ENCODE data around the gene ING5. TPM values are rescaled to one million over a fixed set of nuclear protein-coding genes. Genes with fewer than 3 reads are reported as not detected.
"Not testable (repeated sequence)": the region's sequence is repeated elsewhere in the genome, so short reads cannot be mapped to it uniquely, and the experiment has no call there.

ING5 gene
- total RNA-seq, 2 experiments from 2014 or later, result 37.1 to 45.5 TPM

- DNase-seq, result no peak
- no peak overlapping the region for H3K27ac Mint-ChIP-seq
- peaks cover 2% of the 10 kb centered on the region for H3K9me3 Mint-ChIP-seq
- no peak overlapping the region for H3K4me3 Mint-ChIP-seq
- no peaks in the 10 kb centered on the region for H3K27me3 Mint-ChIP-seq
- peaks cover 42% of the 10 kb centered on the region for H3K36me3 Mint-ChIP-seq
- H3K4me1 Mint-ChIP-seq, result no peaks in the 10 kb centered on the region
These were observed 17.3 kb downstream of the ING5 start for GRCh38 chr2:241719093-241719492.

GRCh38 chr2:241720099-241720498, 18.3 kb downstream of the ING5 start:
- Mint-ChIP-seq H3K27me3 (no peaks in the 10 kb centered on the region), H3K9me3 (peaks cover 2% of the 10 kb centered on the region), H3K4me1 (no peaks in the 10 kb centered on the region), H3K36me3 (peaks cover 39% of the 10 kb centered on the region), H3K27ac (no peak overlapping the region), H3K4me3 (no peak overlapping the region)
- no peak for DNase-seq

GRCh38 chr2:241720560-241720959, 18.7 kb downstream of the ING5 start:
- DNase-seq, result no peak
- Mint-ChIP-seq H3K9me3 (peaks cover 2% of the 10 kb centered on the region), H3K27me3 (no peaks in the 10 kb centered on the region), H3K4me3 (no peak overlapping the region), H3K27ac (no peak overlapping the region), H3K36me3 (peaks cover 41% of the 10 kb centered on the region), H3K4me1 (no peaks in the 10 kb centered on the region)

- H3K4me1 Mint-ChIP-seq, result no peaks in the 10 kb centered on the region
- no peak overlapping the region for H3K4me3 Mint-ChIP-seq
- H3K27ac Mint-ChIP-seq, result peak overlapping the region; percentile 45
- H3K9me3 Mint-ChIP-seq, result peaks cover 2% of the 10 kb centered on the region
- DNase-seq, result no peak
- H3K27me3 Mint-ChIP-seq, result no peaks in the 10 kb centered on the region
- H3K36me3 Mint-ChIP-seq, result peaks cover 36% of the 10 kb centered on the region
These were observed 20.0 kb downstream of the ING5 start for GRCh38 chr2:241721852-241722251.

- H3K4me3 Mint-ChIP-seq, result no peak overlapping the region
- H3K9me3 Mint-ChIP-seq, result peaks cover 2% of the 10 kb centered on the region
- no peak overlapping the region for H3K27ac Mint-ChIP-seq
- no peaks in the 10 kb centered on the region for H3K27me3 Mint-ChIP-seq
- peaks cover 36% of the 10 kb centered on the region for H3K36me3 Mint-ChIP-seq
- H3K4me1 Mint-ChIP-seq, result no peaks in the 10 kb centered on the region
- DNase-seq, result no peak
These were observed 21.1 kb downstream of the ING5 start for GRCh38 chr2:241722896-241723454.

GRCh38 chr2:241724259-241724974, 22.6 kb downstream of the ING5 start:
- peak; percentile 31 for DNase-seq
- peaks cover 2% of the 10 kb centered on the region for H3K9me3 Mint-ChIP-seq
- H3K4me1 Mint-ChIP-seq, result no peaks in the 10 kb centered on the region
- H3K36me3 Mint-ChIP-seq, result peaks cover 36% of the 10 kb centered on the region
- H3K27ac Mint-ChIP-seq, result no peak overlapping the region
- no peak overlapping the region for H3K4me3 Mint-ChIP-seq
- no peaks in the 10 kb centered on the region for H3K27me3 Mint-ChIP-seq

- DNase-seq, result no peak
- Mint-ChIP-seq H3K36me3 (peaks cover 36% of the 10 kb centered on the region), H3K4me1 (peaks cover 7% of the 10 kb centered on the region), H3K27me3 (no peaks in the 10 kb centered on the region), H3K4me3 (no peak overlapping the region), H3K9me3 (peaks cover 2% of the 10 kb centered on the region), H3K27ac (no peak overlapping the region)
These were observed 23.4 kb downstream of the ING5 start for GRCh38 chr2:241724975-241725870.

- H3K4me3 Mint-ChIP-seq, result no peak overlapping the region
- H3K27me3 Mint-ChIP-seq, result no peaks in the 10 kb centered on the region
- H3K36me3 Mint-ChIP-seq, result peaks cover 39% of the 10 kb centered on the region
- peaks cover 2% of the 10 kb centered on the region for H3K9me3 Mint-ChIP-seq
- no peak overlapping the region for H3K27ac Mint-ChIP-seq
- peaks cover 15% of the 10 kb centered on the region for H3K4me1 Mint-ChIP-seq
- DNase-seq, result no peak
These were observed 24.6 kb downstream of the ING5 start for GRCh38 chr2:241726459-241726858.

GRCh38 chr2:241728000-241728399, 26.2 kb downstream of the ING5 start:
- Mint-ChIP-seq H3K27ac (no peak overlapping the region), H3K9me3 (peaks cover 2% of the 10 kb centered on the region), H3K27me3 (no peaks in the 10 kb centered on the region), H3K36me3 (peaks cover 24% of the 10 kb centered on the region), H3K4me3 (no peak overlapping the region), H3K4me1 (peaks cover 22% of the 10 kb centered on the region)
- no peak for DNase-seq

- Mint-ChIP-seq H3K27me3 (no peaks in the 10 kb centered on the region), H3K9me3 (no peaks in the 10 kb centered on the region), H3K4me3 (no peak overlapping the region), H3K27ac (no peak overlapping the region), H3K4me1 (peaks cover 25% of the 10 kb centered on the region), H3K36me3 (peaks cover 17% of the 10 kb centered on the region)
- DNase-seq, result no peak
These were observed 26.8 kb downstream of the ING5 start for GRCh38 chr2:241728627-241729026.

- Mint-ChIP-seq H3K27me3 (no peaks in the 10 kb centered on the region), H3K4me1 (peaks cover 25% of the 10 kb centered on the region), H3K36me3 (peaks cover 9% of the 10 kb centered on the region), H3K4me3 (no peak overlapping the region), H3K27ac (no peak overlapping the region), H3K9me3 (no peaks in the 10 kb centered on the region)
- no peak for DNase-seq
These were observed 28.0 kb downstream of the ING5 start for GRCh38 chr2:241729868-241730267.

GRCh38 chr2:241730671-241731293, 28.9 kb downstream of the ING5 start:
- Mint-ChIP-seq H3K27ac (no peak overlapping the region), H3K4me1 (peaks cover 25% of the 10 kb centered on the region), H3K36me3 (peaks cover 9% of the 10 kb centered on the region), H3K27me3 (no peaks in the 10 kb centered on the region), H3K4me3 (no peak overlapping the region), H3K9me3 (no peaks in the 10 kb centered on the region)
- no peak for DNase-seq

GRCh38 chr2:241732513-241733186, 30.8 kb downstream of the ING5 start:
- not testable (repeated sequence) for H3K27ac Mint-ChIP-seq

GRCh38 chr2:241733391-241734207, 31.8 kb downstream of the ING5 start:
- DNase-seq, result no peak
- Mint-ChIP-seq H3K27me3 (no peaks in the 10 kb centered on the region), H3K36me3 (peaks cover 24% of the 10 kb centered on the region), H3K4me1 (peaks cover 32% of the 10 kb centered on the region), H3K27ac (peak overlapping the region; percentile 42), H3K4me3 (peak overlapping the region; percentile 40), H3K9me3 (no peaks in the 10 kb centered on the region)

More at GRCh38 chr2:241732513-241733186, 30.8 kb downstream of the ING5 start:
- Mint-ChIP-seq H3K36me3 (peaks cover 22% of the 10 kb centered on the region), H3K4me1 (peaks cover 31% of the 10 kb centered on the region)
- DNase-seq, result peak; percentile 69
- not testable (repeated sequence) for H3K9me3 Mint-ChIP-seq, H3K27me3 Mint-ChIP-seq, H3K4me3 Mint-ChIP-seq

Measured in activated naive CD8-positive, alpha-beta T cell treated with anti-CD3 and anti-CD28 coated beads for 36 hours (primary cell).